ENCODE results near the gene MSI2. TPM values are rescaled to one million over a fixed set of nuclear protein-coding genes. Genes with fewer than 3 reads are reported as not detected.

The MSI2 gene
- total RNA-seq, 1 donor from 2014 or later: 28.0 TPM

DNA sequence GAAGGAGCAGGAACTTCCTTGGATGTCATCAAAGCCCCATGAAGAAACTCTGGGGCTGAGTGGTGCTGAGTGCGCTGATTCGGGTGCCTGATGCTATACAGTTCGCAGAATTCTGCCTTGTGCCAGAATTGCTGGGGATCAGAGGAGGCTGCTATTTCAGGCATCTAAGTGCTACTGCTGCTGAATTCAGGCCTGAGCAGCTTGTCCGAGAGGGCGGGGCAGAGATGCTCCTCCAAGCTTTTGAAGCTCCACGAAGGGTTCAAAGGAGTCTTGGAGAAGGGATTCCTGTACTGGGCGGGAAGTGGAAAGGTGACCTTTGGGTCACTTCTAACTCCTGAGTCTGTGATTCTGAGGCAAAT, 260.9 kb downstream of the MSI2 start:
- no peak for DNase-seq (ENCODE audit: low spot score)

DNA sequence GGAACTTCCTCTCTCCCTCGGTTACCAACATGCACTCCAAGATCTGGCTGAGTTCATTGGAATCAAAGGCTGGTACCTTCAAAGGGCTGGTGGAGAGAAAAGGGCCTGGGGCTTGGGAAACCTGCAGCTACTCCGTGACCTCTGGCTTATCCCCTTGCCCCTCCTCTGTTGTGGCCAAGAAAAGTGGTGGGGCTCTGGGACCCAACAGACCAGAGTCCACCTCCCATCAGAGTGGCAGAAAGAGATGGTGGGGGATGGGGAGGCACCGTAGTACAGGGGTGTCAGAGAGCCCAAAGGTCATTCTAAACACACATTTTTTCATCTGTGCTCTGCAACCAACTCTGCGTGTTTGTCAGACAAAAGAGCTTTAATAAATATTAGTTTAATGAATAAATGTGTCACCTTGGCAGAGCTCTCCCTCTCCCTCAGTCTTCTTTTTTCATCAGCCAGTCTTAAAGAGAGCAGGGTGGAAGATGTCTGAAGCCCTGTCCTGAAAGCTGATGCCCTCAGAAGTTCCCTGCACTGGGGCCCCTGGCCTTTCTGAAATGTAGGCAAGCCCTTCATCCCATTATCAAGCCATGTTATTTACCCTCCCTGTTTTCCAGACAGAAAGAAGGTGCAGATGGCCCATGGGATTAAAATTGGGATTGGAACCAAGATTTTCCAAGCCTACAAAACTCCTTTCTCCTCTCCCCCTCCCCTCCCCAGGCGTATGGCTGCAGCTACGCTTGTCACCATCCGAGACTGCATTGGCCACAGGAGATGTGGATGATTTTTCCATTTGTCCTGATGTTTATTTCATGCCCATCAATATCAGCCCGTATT, 261.5 kb downstream of the MSI2 start:
- DNase-seq (ENCODE audit: low spot score): no peak

DNA sequence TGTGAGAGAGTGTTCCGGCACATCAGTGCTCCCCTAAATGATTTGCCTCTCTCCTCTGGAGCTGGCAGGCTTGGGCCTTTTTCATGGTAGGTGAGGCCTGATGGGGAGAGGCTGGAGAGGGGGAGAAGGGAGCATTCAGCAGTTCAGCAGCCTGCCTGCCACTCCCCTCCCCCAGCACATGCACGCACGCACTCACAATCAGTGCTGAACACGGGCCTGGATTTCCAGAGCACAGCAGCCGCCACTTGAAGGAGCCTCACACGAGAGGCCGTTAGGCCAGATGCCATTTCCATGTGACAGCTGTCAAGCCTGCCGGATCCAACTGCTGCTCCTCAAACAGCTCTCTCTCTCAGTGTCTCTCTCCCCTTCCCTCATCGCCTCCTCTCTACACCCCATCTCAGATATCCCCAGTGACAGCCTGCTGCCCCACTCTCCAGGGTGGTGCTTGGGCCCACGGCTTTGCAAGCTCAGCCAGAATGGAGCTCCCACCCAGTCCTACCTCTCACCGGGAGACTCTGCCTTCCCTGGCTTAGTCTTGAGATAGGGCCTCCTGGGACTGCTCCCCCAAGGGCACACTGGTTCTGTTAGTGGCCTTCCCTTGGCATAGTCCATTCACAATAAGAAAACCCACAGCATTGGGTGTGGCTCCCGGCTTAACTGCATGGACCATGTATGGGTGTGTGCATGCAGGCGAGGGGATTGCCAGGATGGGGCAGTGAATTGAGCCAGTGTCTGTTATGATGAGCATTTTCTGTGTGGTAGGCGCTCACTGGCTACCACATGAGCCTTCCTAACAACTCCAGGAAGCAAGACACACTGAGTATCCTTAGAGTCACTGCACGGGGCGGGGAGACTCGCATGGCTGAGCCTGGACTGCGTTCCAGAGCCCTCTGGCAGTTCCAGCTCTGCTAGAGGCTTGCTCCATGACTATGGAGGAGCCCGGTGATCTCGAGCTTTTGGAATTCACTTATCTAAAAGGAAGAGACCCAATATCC, 262.6 kb downstream of the MSI2 start:
- DNase-seq (ENCODE audit: low spot score): peak; percentile 73

DNA sequence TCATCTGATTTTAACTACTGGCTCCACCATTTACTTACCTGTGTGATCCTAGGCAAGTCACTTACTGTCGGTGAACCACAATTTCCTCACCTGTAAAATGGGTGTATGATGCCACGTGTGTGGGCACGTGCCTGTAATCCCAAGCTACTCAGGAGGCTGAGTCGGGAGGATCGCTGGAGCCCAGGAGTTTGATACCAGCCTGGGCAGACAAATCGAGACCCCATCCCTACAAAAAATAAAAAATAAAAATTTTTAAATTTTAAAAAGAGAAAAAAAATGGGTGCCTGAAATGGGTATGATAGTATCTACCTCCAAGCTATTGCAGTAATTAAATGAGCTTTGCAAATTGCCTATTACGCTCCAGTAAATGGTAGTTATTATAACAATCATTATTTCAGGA, 263.5 kb downstream of the MSI2 start:
- no peak for DNase-seq (ENCODE audit: low spot score)

DNA sequence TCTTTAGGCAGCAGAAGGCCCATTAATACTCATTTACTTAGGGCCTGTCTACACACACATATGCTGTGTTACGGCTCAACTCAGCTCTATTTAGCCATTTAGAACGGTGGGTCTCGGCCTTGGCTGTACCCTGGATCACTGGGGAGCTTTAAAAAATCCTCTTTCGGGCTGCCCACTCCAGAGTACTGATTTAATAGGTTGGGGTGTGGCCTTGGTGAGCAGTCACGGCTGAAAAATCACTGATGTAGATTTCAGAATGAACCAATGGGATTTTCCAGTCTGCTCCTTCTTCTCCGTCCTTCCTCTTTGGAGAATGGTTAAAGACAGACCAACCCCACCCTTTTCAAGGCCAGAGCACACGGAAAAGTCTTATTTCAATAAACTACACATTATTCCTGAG, 265.3 kb downstream of the MSI2 start:
- DNase-seq (ENCODE audit: low spot score): peak; percentile 0

DNA sequence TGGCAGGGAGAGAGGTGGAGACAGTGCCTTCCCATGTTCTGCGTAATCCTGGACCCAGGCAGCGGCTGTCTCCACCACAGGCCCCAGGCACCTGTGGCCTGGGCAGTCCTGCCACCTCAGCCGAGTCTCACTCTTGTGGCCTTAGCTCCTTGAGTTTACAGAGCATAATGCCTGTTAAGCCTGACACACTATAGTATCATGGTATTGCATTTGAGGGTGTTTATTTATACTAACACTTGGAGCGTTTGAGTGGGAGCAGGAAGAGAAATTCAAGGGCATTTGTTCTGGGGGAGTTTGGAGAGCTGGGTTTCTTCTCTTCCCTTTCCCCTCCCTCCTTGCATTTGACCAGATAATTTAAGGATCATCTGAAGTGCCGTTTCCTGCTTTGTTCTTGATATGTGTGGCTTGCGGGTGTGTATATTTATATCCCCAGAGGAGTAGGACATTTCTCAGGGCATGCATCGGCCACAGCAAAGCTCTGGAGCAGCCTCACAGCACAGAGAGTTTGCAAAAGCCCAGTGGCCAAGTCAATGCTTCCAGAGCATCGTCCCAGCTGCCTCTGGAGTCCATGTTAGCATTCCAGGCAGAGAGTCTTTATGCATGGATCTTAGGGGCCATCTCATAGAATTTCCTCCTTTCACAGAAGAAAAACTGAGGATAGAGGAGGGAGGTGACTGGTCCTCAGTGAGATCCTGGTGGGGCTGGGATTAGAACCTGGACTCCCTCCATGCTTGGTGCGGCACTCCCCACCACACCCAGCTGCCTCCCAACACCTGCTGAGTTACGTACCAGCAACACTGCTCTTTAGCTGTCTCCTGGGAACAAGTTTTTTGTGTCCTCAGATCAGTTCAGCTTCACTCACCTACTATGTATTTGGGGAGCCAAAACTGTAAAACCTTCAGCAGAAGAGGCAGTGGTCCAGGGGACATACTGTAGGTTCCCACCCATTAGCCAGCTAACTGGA, 266.0 kb downstream of the MSI2 start:
- DNase-seq (ENCODE audit: low spot score): peak; percentile 47

DNA sequence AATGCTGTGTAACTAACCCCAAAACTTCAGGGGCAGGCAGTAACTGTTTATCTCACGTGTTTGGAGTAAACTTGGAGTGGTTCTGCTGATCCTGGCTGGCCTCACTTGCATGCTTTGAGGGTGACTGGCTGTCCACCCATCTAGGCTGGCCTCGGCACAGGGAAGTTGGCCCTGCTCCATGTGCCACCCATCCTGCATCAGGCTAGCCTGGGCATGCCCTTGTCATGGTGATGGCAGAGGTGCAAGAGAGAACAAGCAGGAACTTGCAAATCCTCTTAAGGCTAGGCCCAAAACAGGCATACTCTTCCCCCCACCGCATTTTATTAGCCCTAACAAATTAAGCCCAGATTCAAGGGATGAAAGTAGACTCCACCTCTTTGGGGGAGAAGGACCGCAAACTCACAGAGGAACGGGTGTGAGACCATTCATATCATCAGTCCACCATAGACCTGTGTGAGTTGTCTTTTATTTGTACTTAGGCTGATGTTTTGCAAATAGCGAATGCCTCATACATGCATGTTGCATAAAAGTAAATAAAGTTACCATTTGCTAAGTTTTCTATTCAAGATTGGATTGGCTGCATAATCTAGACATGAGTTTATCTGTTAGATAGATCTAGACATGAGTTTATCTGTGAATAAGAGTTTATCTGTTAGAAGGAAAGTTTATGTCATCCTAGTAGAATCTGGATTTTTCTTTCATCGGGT, 267.8 kb downstream of the MSI2 start:
- DNase-seq (ENCODE audit: low spot score): peak; percentile 41

DNA sequence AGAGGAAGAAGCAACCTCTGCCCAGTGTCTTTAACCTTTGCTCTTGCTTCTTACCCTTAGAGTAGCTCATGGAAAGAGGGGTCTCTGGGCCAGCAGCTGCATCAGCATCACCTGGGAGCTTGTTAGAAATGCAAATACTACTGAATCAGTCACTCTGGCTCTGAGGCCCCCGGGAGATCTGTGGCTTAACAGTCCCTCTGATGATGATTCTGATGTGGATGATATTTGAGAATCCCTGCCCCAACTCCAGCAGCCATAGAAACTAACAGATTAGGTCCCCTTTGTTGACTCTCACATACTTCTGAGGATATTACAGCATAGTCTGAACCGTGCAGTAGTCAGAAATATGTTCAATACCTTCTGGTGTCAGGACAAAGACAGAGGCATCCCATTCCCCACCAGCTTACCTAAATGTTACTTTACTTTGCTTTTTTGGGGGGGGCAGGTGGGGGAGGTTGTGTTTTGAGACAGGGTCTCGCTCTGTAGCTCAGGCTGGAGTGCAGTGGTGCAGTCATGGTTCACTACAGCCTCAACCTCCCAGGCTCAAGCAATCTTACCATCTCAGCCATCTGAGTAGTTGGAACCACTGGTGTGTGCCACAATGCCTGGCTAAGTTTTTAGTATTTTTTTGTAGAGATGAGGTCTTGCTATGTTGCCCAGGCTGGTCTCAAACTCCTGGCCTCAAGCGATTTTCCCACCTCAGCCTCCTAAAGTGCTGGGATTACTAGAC, 268.7 kb downstream of the MSI2 start:
- DNase-seq (ENCODE audit: low spot score): no peak

DNA sequence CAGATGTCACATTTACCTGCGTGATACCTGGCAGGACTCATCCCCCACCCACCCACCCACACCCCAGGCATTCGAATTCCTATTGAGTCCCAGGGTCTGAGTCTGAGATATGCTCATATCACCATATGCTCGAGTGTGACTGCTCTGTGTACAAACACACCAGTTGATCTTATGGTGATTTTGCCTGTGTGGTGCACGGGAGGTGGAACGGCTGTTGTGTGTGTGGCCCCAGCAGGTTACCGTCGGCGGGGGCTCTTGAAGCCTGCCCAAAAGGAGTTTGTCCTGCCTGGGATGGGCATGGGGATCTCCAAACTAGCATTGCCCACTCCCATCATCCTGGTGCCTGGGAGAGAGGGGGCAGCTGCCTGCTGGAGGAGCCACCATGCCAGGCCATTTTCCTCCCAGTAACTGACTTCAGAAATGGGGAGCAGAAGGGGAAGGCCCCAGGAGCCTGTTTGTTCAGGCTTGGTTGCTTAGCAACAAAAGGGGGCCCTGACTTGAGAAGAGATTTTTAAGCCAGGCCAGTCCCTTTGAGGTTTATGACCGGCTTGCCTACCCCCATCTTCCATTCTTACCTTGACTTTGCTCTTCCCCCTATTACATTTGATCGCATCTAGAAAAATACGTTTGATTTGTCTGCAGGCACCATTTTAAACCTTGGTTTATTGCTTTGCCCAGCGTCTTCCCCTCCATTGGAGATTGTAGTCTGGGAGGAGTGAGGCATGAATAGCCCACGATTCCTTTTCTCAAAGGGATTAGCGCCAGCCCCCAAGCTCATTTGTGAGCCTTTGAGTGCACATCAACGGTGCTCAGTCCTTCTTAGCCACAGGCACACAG, 271.1 kb downstream of the MSI2 start:
- peak; percentile 60 for DNase-seq (ENCODE audit: low spot score)

DNA sequence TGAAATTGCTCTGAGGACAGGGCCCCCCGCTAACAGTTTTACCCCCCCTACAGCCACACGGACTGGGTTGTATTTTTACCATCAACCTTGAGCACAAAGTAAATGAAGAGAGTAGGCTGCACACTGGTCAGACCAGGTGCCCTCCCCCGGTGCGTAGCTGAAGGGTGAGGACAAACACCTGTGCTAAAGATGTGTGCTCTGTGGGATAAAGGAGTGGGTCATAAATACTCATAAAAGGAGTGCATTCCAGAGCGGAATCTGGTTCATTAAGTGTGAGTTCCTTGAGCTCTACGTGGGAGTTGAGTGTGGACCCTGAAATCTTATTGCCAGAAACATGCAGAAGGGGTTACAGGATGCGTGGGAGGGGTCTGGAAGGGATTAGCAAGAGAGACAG, 271.7 kb downstream of the MSI2 start:
- peak; percentile 43 for DNase-seq (ENCODE audit: low spot score)

DNA sequence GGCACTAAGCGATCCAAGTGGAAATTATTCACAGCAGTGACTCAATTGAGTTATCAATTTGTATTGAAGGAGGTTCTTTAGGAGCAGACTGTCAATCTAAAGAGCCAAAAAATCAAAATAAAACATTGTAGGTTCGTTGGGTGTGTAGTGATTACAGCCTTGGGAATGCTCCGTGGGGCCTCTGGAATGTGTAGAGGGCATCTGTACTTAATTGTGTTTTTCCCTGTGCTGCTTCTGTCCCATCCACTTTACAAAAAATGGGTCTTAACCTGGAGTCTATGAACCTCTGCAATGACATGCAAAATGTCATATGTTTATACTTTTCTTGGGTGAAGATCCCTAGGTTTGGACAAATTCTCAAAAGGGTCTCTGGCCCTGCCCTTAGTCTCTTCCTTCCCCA, 273.7 kb downstream of the MSI2 start:
- no peak for DNase-seq (ENCODE audit: low spot score)

DNA sequence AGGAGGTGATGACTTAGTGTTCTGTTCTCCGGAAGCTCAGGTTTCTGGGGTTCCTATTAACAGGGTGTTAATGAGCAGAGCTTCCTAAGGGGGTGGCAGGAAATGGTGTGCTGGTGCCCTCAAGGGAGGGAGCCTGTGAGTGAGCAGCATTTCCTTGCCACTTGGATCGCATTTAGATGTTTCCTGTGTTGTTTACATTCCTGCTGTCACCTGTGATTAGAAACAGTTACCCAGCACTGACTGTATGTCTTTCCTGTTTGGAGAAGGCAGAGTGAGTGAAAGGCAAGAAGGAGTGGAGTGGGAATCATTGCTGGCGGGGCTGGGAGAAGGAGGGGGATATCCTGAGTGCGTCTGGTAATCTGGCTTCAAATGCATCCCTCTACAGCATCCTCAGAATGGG, 274.2 kb downstream of the MSI2 start:
- DNase-seq (ENCODE audit: low spot score): no peak

DNA sequence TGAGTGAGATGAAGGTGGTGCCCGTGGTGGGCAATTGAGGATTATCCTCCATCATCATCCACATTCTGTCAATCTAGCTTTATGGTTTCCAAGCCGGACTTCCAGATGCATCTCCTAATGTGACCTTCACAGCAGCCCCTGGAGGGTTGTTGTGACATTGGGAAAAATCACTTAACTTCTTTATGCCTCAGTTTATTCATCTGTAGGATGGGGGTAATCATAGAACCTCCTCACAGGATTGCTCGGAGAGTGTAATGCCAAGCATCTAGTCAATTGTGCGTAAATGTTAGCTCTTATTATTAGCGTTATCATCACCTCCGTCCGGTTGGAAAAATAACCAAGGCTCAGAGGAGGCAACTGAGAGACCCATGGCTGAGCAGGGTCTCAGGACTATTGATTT, 274.8 kb downstream of the MSI2 start:
- DNase-seq (ENCODE audit: low spot score): no peak

DNA sequence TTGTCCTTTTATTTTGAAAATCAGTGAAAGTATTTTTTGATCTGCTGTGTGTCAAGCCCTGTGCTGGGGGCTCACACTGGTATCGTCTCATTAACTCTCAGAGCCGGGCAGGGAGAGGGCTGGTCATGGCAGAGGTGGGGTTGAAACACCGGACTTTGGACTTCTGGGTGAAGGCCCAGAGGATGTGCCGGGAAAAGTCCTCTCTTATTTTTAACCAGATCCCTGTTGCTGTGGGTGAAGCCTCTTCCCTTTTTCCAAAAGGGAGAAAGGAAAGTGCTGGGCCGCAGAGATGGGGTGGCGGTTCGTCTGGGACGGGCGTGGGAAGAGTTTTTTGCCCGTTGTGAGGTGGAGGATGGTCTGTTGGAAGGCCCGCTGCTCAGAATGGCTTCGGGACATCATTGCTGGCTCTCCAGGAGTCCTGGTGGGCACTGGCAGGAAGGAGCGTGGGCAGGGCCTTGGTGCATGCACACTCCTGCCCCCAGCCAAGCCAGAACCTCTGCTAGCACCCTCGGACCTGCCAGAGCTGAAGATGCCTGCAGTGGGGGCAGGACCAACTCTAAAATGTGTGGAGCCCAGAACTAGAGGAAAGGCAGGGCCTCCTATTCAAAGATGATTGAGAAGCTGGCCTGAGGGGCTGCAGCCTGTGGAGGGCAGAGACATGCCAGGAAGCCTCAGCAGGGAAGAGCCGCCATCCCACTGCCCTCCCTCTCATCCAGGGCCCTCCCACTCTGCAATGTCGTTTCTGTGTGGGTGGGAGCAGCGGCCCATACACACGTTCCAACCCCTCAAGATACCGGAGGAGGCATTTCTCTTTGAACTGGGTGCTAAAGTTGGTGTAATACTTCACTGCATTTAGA, 275.6 kb downstream of the MSI2 start:
- no peak for DNase-seq (ENCODE audit: low spot score)

DNA sequence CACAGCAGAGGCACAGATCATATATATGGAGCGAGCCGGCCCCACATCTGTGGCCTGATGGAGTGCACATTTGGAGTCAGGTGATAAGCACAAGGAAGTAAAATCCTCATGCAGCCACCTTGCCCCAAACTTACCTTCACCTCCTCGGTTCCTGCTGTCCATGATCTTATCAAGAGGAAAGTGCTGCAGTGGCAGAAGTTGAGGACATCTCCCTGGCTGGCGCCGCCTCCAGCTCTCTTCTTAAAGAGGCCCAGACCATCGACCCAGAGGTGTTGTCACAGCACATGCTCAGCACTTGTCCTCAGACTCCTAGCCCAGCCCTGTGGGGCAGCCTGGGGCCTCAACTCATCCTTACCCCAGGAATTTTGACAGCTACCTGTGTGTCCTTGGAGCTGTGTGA, 276.2 kb downstream of the MSI2 start:
- no peak for DNase-seq (ENCODE audit: low spot score)

DNA sequence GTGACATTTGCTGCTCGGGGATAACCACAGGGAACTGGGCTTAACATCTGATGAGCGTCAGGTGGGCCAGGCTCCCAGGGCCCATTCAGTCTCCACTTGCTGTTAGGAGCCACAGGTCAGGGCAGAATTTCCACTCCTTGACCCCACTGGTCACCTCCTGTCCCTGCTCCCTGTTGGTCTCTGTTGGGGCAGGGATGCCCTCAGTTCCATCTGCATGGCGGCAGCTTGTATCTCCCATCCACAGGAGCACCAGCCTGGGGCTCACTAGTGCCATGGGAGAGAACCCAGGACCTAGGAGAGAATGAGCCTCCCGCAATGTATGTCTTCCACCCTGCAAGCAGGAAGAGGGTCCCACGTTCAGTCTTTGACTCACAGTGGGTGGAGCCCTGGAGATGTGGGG, 276.6 kb downstream of the MSI2 start:
- DNase-seq (ENCODE audit: low spot score): no peak

DNA sequence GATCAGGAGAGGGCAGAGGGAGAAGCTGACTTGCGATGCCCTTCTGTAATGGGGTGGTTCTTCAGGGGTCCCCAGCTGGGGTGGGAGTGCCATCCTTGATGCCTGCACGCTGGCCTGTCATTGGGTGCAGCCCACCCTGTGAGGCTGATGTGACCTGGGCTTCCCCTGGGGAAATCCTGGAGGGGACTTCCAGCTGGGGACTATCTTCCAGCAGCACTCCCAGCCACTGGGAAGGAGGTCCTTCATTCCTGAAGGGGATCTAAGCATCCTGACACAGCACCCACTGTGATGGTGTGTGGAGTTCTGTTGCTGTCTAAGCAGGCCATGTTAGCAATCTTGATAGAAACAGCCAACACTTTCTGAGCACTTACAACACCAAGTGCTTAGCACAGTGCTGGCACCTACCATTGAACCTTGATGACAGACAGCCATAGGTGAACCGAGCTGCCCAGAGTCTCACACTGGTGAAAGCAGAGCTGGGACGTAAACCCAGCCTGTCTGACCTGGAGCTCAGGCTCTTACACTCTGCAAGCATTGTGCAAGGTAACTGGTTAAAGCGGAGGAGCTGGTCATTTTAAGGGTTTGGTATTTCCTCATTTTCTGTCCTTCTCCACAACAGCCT, 277.5 kb downstream of the MSI2 start:
- no peak for DNase-seq (ENCODE audit: low spot score)

DNA sequence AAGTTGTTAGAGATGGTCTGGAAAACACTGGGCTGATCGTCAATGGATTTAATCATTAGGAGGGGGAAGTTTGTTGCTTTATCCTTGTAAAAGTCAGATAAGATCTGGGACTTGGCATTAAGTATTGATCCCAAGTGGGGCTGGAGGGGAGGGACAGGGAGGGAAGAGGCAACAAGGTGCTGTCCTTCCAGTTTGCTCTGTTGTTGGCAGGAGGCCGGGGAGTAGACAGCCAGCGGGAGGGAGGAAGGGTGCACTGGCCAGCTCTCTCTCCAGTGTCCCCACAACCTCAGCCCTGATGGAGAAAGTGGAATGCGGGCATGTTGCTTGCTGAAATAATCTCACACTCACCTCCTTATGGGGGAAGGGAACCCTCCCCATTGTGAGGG, 278.5 kb downstream of the MSI2 start:
- DNase-seq (ENCODE audit: low spot score): no peak
